SK-N-MC (cell line): ENCODE data around the gene IDUA.

Source experiments
- EZH2 ChIP-seq: fragments of 200-600 bp; sonication (generic); IDR thresholded peaks from one replicate; pipeline ENCODE4 v1.6.1; 2017; ENCODE audit warnings: antibody characterized with exemption
- POLR2AphosphoS5 ChIP-seq: IDR thresholded peaks from 2 replicates; pipeline ENCODE4 v1.6.1; 2012; ENCODE audit warnings: mild to moderate bottlenecking, low read depth, low read length, borderline replicate concordance

GRCh38 chr4:1044469-1045192 lies 57.8 kb downstream of the IDUA start:
- no peak for TF ChIP-seq EZH2
- TF ChIP-seq POLR2AphosphoS5 = no peak
